H1 (cell line): Measurements from ENCODE around the gene SOX12. TPM values are rescaled to one million over a fixed set of nuclear protein-coding genes. Genes with fewer than 3 reads are reported as not detected.

ENCODE experiments used
- CTCF ChIA-PET: fragments of 300-600 bp; sonication (Branson Sonifier 250); formaldehyde crosslinking; loops from one replicate; lab custom pipeline; 2021; ENCODE audit not compliant: partially characterized antibody; lab: Charles Lee
- POLR2A ChIA-PET: fragments of 300-600 bp; sonication (Branson Sonifier 250); formaldehyde crosslinking; loops from one replicate; lab custom pipeline; 2021; ENCODE audit warnings: inconsistent platforms; ENCODE audit not compliant: partially characterized antibody; lab: Charles Lee
- DNase-seq, 2 experiments: peaks; one replicate each; pipeline versions ENCODE4 v3.0.0 to v3.0.0-alpha.2; 2010 to 2022; ENCODE audit warnings: low spot score in 2 of 2, low read depth in 1 of 2, mixed read lengths in 1 of 2
- FAIRE-seq: peaks from 2 replicates; lab custom pipeline; 2011; peaks lifted over from hg19 to GRCh38; lab: Jason Lieb, UNC
- H2AFZ ChIP-seq: 2 replicates; pipeline ENCODE4 v1.8.1; 2012; ENCODE audit warnings: low read length, inconsistent platforms
- H2AK5ac ChIP-seq: 2 replicates; pipeline ENCODE4 v1.6.1; 2013; ENCODE audit warnings: low read depth, low read length
- H2BK120ac ChIP-seq: replicated peaks from 2 replicates; pipeline ENCODE3; 2013; ENCODE audit warnings: low read depth, low read length, inconsistent platforms
- H2BK12ac ChIP-seq: 2 replicates; pipeline ENCODE4 v1.6.1; 2013; ENCODE audit warnings: low read depth, low read length
- H2BK15ac ChIP-seq: 2 replicates; pipeline ENCODE4 v1.6.1; 2013; ENCODE audit warnings: low read length
- H2BK20ac ChIP-seq: 2 replicates; pipeline ENCODE4 v1.6.1; 2013; ENCODE audit warnings: low read length
- H2BK5ac ChIP-seq: 2 replicates; pipeline ENCODE4 v1.6.1; 2013; ENCODE audit warnings: low read depth, low read length
- H3K14ac ChIP-seq: 2 replicates; pipeline ENCODE4 v1.6.1; 2013; ENCODE audit warnings: inconsistent platforms; ENCODE audit not compliant: insufficient read length
- H3K18ac ChIP-seq: 2 replicates; pipeline ENCODE4 v1.6.1; 2013; ENCODE audit warnings: low read length; ENCODE audit errors: extremely low read depth
- H3K23ac ChIP-seq: 2 replicates; pipeline ENCODE4 v1.6.1; 2013; ENCODE audit warnings: inconsistent platforms; ENCODE audit not compliant: insufficient read length
- H3K23me2 ChIP-seq: 2 replicates; pipeline ENCODE4 v1.6.1; 2013; ENCODE audit warnings: low read depth, low read length
- H3K27ac ChIP-seq: 2 replicates; pipeline ENCODE4 v1.6.1; 2011; ENCODE audit warnings: low read depth, low read length, inconsistent platforms
- H3K27me3 ChIP-seq, 4 experiments: replicated peaks in 1 of 4; 1 replicate in 1 of 4; 2 replicates in 3 of 4; pipeline versions ENCODE4 v1.6.1 to v1.8.1; 2011 to 2013; ENCODE audit warnings: low read length in 3 of 4, mild to moderate bottlenecking in 3 of 4, inconsistent platforms in 2 of 4, mixed read lengths in 2 of 4, moderate library complexity in 1 of 4; ENCODE audit not compliant: control insufficient read depth in 3 of 4, insufficient read depth in 3 of 4; ENCODE audit errors: extremely low read depth in 1 of 4
- H3K36me3 ChIP-seq, 4 experiments: 2 replicates each; pipeline versions ENCODE4 v1.6.1 to v1.8.1; 2011 to 2013; ENCODE audit warnings: mild to moderate bottlenecking in 4 of 4, low read length in 3 of 4, moderate library complexity in 2 of 4, control low read depth in 1 of 4, inconsistent platforms in 1 of 4; ENCODE audit not compliant: insufficient read depth in 4 of 4, control insufficient read depth in 2 of 4
- H3K4ac ChIP-seq: replicated peaks from 2 replicates; pipeline ENCODE3; 2013; ENCODE audit warnings: low read length, low read depth, mixed read lengths, inconsistent platforms; ENCODE audit not compliant: insufficient read length
- H3K4me1 ChIP-seq, 4 experiments: replicated peaks in 1 of 4; 1 replicate in 1 of 4; 2 replicates in 3 of 4; pipeline versions ENCODE4 v1.6.1 to v1.8.1; 2011 to 2013; ENCODE audit warnings: low read length in 3 of 4, inconsistent platforms in 2 of 4, mixed read lengths in 1 of 4; ENCODE audit not compliant: insufficient read depth in 4 of 4, control insufficient read depth in 3 of 4
- H3K4me2 ChIP-seq, 2 experiments: 2 replicates each; pipeline versions ENCODE4 v1.6.1 to v1.8.1; 2011 to 2013; ENCODE audit warnings: low read depth in 2 of 2, low read length in 2 of 2, control low read depth in 1 of 2, inconsistent platforms in 1 of 2, mild to moderate bottlenecking in 1 of 2; ENCODE audit not compliant: insufficient read depth in 1 of 2
- H3K4me3 ChIP-seq, 4 experiments: fragments of 200-600, 300-600 bp in 1 of 4; sonication (generic), shearing (Covaris generic), sonication (Bioruptor Twin) in 1 of 4; 2 replicates each; pipeline versions ENCODE4 v1.5.1 to v1.8.1; 2011 to 2016; ENCODE audit warnings: low read length in 4 of 4, low read depth in 3 of 4, control low read depth in 2 of 4, inconsistent platforms in 2 of 4, mild to moderate bottlenecking in 2 of 4, mixed read lengths in 1 of 4, moderate library complexity in 1 of 4; ENCODE audit not compliant: insufficient read depth in 2 of 4; ENCODE audit errors: extremely low read depth in 1 of 4
- H3K56ac ChIP-seq: replicated peaks from 2 replicates; pipeline ENCODE3; 2013; ENCODE audit warnings: low read depth, mild to moderate bottlenecking, mixed read lengths, low read length, inconsistent platforms; ENCODE audit not compliant: insufficient read length
- H3K79me1 ChIP-seq: 2 replicates; pipeline ENCODE4 v1.6.1; 2013; ENCODE audit warnings: low read depth, low read length, control low read depth
- H3K79me2 ChIP-seq, 2 experiments: 2 replicates each; pipeline versions ENCODE4 v1.6.1 to v1.8.1; 2012 to 2013; ENCODE audit warnings: low read length in 2 of 2, mild to moderate bottlenecking in 2 of 2, inconsistent platforms in 1 of 2; ENCODE audit not compliant: insufficient read depth in 2 of 2, control insufficient read depth in 1 of 2
- H3K9ac ChIP-seq, 4 experiments: replicated peaks in 1 of 4; 1 replicate in 1 of 4; 2 replicates in 3 of 4; pipeline versions ENCODE4 v1.6.1 to v1.8.1; 2011 to 2013; ENCODE audit warnings: low read depth in 3 of 4, low read length in 3 of 4, control low read depth in 2 of 4, mild to moderate bottlenecking in 2 of 4, moderate library complexity in 2 of 4, inconsistent platforms in 1 of 4; ENCODE audit errors: extremely low read depth in 1 of 4
- H3K9me3 ChIP-seq, 2 experiments: 2 replicates each; pipeline versions ENCODE4 v1.6.1 to v1.8.1; 2012 to 2013; ENCODE audit warnings: mild to moderate bottlenecking in 2 of 2, moderate library complexity in 2 of 2, control low read depth in 1 of 2, inconsistent platforms in 1 of 2, low read depth in 1 of 2, low read length in 1 of 2, mixed read lengths in 1 of 2; ENCODE audit not compliant: insufficient read depth in 2 of 2
- H4K20me1 ChIP-seq, 2 experiments: replicated peaks in 1 of 2; 2 replicates each; pipeline versions ENCODE3 to v1.8.1; 2011 to 2013; ENCODE audit warnings: inconsistent platforms in 2 of 2, low read length in 2 of 2, mild to moderate bottlenecking in 1 of 2; ENCODE audit not compliant: insufficient read depth in 2 of 2, control insufficient read depth in 1 of 2
- H4K5ac ChIP-seq: 2 replicates; pipeline ENCODE4 v1.6.1; 2013; ENCODE audit warnings: low read length, low read depth, mixed read lengths, inconsistent platforms; ENCODE audit not compliant: insufficient read length
- H4K8ac ChIP-seq: 2 replicates; pipeline ENCODE4 v1.8.0; 2013; ENCODE audit warnings: mild to moderate bottlenecking, moderate library complexity, low read length, inconsistent platforms; ENCODE audit not compliant: insufficient read depth; ENCODE audit errors: extremely low read depth
- H4K91ac ChIP-seq: replicated peaks from 2 replicates; pipeline ENCODE3; 2013; ENCODE audit warnings: low read length, mixed read lengths, inconsistent platforms; ENCODE audit not compliant: insufficient read length
- ASH2L ChIP-seq: fragments of 200-600, 300-600 bp; sonication (generic); IDR thresholded peaks from one replicate; pipeline ENCODE4 v1.7.1; 2017; ENCODE audit warnings: low read length
- BCL11A ChIP-seq, 2 experiments: IDR thresholded peaks; one replicate each; pipeline ENCODE4 v1.6.1; 2011; ENCODE audit warnings: low read depth in 2 of 2, low read length in 2 of 2, mild to moderate bottlenecking in 2 of 2
- CREB1 ChIP-seq: IDR thresholded peaks from 2 replicates; pipeline ENCODE4 v1.6.1; 2012; ENCODE audit warnings: inconsistent platforms
- E2F6 ChIP-seq: IDR thresholded peaks from 2 replicates; pipeline ENCODE4 v1.6.1; 2012; ENCODE audit warnings: inconsistent platforms
- EZH2 ChIP-seq: fragments of 200-600 bp; sonication (generic); IDR thresholded peaks from 2 replicates; pipeline ENCODE4 v1.7.1; 2012; ENCODE audit warnings: low read depth, mild to moderate bottlenecking, moderate library complexity, low read length, inconsistent platforms; ENCODE audit not compliant: severe bottlenecking
- FOSL1 ChIP-seq: IDR thresholded peaks from 2 replicates; pipeline ENCODE4 v1.6.1; 2011; ENCODE audit warnings: mild to moderate bottlenecking, low read depth, low read length, moderate library complexity; ENCODE audit not compliant: insufficient read depth
- GTF2F1 ChIP-seq: IDR thresholded peaks from 2 replicates; pipeline ENCODE4 v1.6.1; 2012; ENCODE audit warnings: low read depth, low read length, improper control_type of control experiment, borderline replicate concordance
- KDM5A ChIP-seq: fragments of 200-600 bp; IDR thresholded peaks from 2 replicates; pipeline ENCODE4 v1.7.1; 2012; ENCODE audit warnings: mild to moderate bottlenecking, low read length, inconsistent platforms, mixed read lengths
- POLR2AphosphoS5 ChIP-seq: IDR thresholded peaks from 2 replicates; pipeline ENCODE4 v1.6.1; 2011; ENCODE audit warnings: low read depth, low read length
- POU5F1 ChIP-seq: IDR thresholded peaks from 2 replicates; pipeline ENCODE4 v1.6.1; 2011; ENCODE audit warnings: low read depth, mild to moderate bottlenecking, low read length, moderate library complexity
- SAP30 ChIP-seq: fragments of 300-600 bp; sonication (generic); IDR thresholded peaks from 2 replicates; pipeline ENCODE4 v1.7.1; 2012; ENCODE audit warnings: low read length, moderate library complexity, mild to moderate bottlenecking, inconsistent platforms; ENCODE audit not compliant: insufficient read depth, insufficient replicate concordance
- SIN3A ChIP-seq, 2 experiments: IDR thresholded peaks in 1 of 2; conservative IDR thresholded peaks in 1 of 2; 2 replicates each; pipeline ENCODE4 v1.6.1; 2011 to 2012; ENCODE audit warnings: low read length in 2 of 2, improper control_type of control experiment in 1 of 2, low read depth in 1 of 2, mild to moderate bottlenecking in 1 of 2
- TAF7 ChIP-seq: optimal IDR thresholded peaks from 2 replicates; pipeline ENCODE3; 2011; ENCODE audit warnings: low read depth, mild to moderate bottlenecking, inconsistent platforms, low read length, moderate library complexity, borderline replicate concordance
- TBP ChIP-seq: IDR thresholded peaks from 2 replicates; pipeline ENCODE4 v1.6.1; 2011; ENCODE audit warnings: low read depth, low read length, improper control_type of control experiment
- WGBS, 2 experiments: shearing (Covaris generic) in 1 of 2; methylation state at CpG; one replicate each; pipeline versions ENCODE4 v1.1.6 to v1.1.7; 2013 to 2015; ENCODE audit warnings: low lambda C conversion rate in 2 of 2, mixed read lengths in 2 of 2, inconsistent platforms in 1 of 2, low coverage in 1 of 2, missing lambda C conversion rate in 1 of 2; ENCODE audit not compliant: insufficient replicate concordance in 2 of 2, insufficient coverage in 1 of 2, insufficient read length in 1 of 2; ENCODE audit errors: extremely low coverage in 1 of 2, missing lambda C conversion rate in 1 of 2; 5-methylcytosine and 5-hydroxymethylcytosine counted together
- polyA plus RNA-seq, 7 experiments: library from polyadenylated mRNA; depleted of rRNA in 3 of 7; stranded (reverse) in 5 of 7; unstranded in 2 of 7; fragments of >200 nt in 5 of 7; fragments of 200-250 nt in 2 of 7; gene quantifications; 1 replicate in 5 of 7; 2 replicates in 1 of 7; 4 replicates in 1 of 7; pipeline versions ENCODE4 v1.2.1 to v1.2.3, GENCODE V29; 2011 to 2013; ENCODE audit warnings: missing spikeins in 2 of 7, mixed read lengths in 2 of 7
- total RNA-seq: library from RNA; stranded (reverse); fragmentation: NEBNext Ultra II Directional; extraction: Animal tissue kit (Norgen Biotek cat#: 25700); gene quantifications from 2 replicates; pipeline ENCODE4 v1.2.1, GENCODE V29; 2021

Gene SOX12
- total and polyA plus RNA-seq, 2 of the 8 experiments (the other 6 are each of a cell fraction or from before 2014, with no cell fraction given), result 6.4 to 63.0 TPM

GRCh38 chr20:286508-286907 lies 38.8 kb upstream of the SOX12 start:
- peaks cover 0 to 3% of the 10 kb centered on the region in 2 experiments for H4K20me1 ChIP-seq
- CTCF ChIA-PET, result interaction anchor here (1.1 kb wide), 1 partner anchor 20 kb away, joined by 3 read pairs; no protein-coding TSS in a partner anchor
- no peak overlapping the region for H3K23ac ChIP-seq
- WGBS, 2 experiments, result 89% methylated on average over 2 of the region's 2 CpGs; no CpG with 5 or more reads in 1 of the 2 experiments
- H4K91ac ChIP-seq, result no peak overlapping the region
- H3K23me2 ChIP-seq, result peaks cover 5% of the 10 kb centered on the region
- H2AK5ac ChIP-seq, result no peak overlapping the region
- H3K27me3 ChIP-seq, result peaks cover 0 to 2% (median 0%) of the 10 kb centered on the region in 4 experiments; a peak in 1 of 7 replicates
- H3K4me3 ChIP-seq, result no peak overlapping the region
- no peaks in the 10 kb centered on the region for H3K9me3 ChIP-seq
- H2BK15ac ChIP-seq, result no peak overlapping the region
- H3K79me2 ChIP-seq, result peaks cover 0 to 4% of the 10 kb centered on the region in 2 experiments; a peak in 1 of 4 replicates
- no peaks in the 10 kb centered on the region for H3K79me1 ChIP-seq
- DNase-seq (no peak), FAIRE-seq (no peak)
- no peak overlapping the region for H2BK5ac ChIP-seq
- H3K4ac ChIP-seq, result no peak overlapping the region
- peaks cover 0 to 5% (median 2%) of the 10 kb centered on the region in 4 experiments; a peak in 2 of 8 replicates for H3K36me3 ChIP-seq
- no peak overlapping the region for H2AFZ ChIP-seq
- H3K4me2 ChIP-seq, result no peak overlapping the region
- no peak overlapping the region for H2BK12ac ChIP-seq
- peaks cover 0 to 5% (median 4%) of the 10 kb centered on the region in 4 experiments; a peak in 5 of 7 replicates for H3K4me1 ChIP-seq
- H4K8ac ChIP-seq, result no peak overlapping the region
- no peak overlapping the region for H3K14ac ChIP-seq
- no peak overlapping the region for H4K5ac ChIP-seq
- H3K27ac ChIP-seq, result no peak overlapping the region
- no peak overlapping the region for H2BK120ac ChIP-seq
- POLR2A ChIA-PET, result no interaction called here
- H2BK20ac ChIP-seq, result no peak overlapping the region
- no peak overlapping the region for H3K18ac ChIP-seq
- H3K56ac ChIP-seq, result no peak overlapping the region
- no peak overlapping the region for H3K9ac ChIP-seq
- TF ChIP-seq EZH2, result no peak
- TF ChIP-seq TAF7, result no peak
- TF ChIP-seq POU5F1, result no peak
- TF ChIP-seq TBP, result no peak
- TF ChIP-seq CREB1, result no peak
- no peak for TF ChIP-seq ASH2L
- no peak for TF ChIP-seq SIN3A (conservative IDR thresholded peaks at IDR 0.05 in 1 of 2, IDR thresholded peaks at IDR 0.05 in 1 of 2; ENCODE audit: low read depth in 1 of 2, low read length in 2 of 2)
- TF ChIP-seq BCL11A (IDR thresholded peaks at IDR 0.05; ENCODE audit: low read depth in 2 of 2, low read length in 2 of 2), result no peak
- TF ChIP-seq SAP30, result no peak
- TF ChIP-seq E2F6, result no peak
- no peak for TF ChIP-seq POLR2AphosphoS5
- TF ChIP-seq KDM5A, result no peak
- no peak for TF ChIP-seq GTF2F1
- TF ChIP-seq FOSL1, result no peak
